Fibroblast of gingiva (primary cell): Measurements from ENCODE around the gene NUMA1.

Experiments used
- DNase-seq: peaks from one replicate; pipeline ENCODE4 v3.0.0-alpha.2; 2011; ENCODE audit warnings: low read depth

NUMA1 gene

DNA sequence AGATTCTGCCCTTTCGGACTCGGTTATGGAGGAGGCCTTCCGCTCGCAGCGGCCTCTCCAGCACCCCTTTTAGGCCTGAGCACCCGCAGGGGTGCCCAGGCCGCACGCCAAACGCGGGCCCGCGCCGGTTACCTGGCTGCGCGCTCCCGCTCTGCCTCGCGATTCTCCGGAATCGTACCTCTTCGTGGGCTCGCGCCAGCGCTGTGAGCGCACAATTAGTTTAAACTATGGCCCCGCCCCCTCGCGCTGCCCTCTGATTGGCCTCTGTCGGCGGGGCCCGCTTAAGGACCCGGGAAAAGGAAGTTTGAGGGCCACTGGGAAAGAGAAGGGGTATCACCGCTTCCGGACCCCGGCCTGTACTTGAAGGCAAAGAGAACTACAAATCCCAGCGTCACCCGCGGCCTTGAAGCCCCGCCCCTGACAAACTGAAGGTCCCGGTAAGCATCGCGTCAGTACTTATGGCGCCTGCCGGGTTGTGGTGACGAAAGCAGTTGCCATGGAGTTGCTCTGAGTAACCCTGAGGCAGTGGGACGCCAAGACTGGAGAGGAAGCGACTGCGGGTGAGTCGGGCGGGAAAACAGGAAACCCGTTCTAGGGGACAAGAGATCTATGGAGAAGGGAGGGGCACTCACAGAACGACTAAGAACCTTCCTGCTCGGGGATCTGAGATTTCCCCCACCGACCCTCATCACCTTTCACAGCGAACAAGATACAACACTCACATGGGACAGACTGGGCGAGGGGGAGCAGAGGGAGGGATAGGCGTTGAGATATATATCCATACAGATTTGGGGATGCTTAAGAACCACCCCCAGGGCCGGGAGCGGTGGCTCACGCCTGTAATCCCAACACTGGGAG is at the start of gene NUMA1, which contains the start of gene LRRC51:
Gene NUMA1 (minus strand): TSS at position 217 of the 858 bp plus-strand sequence. CDS start 44,599 bp downstream, outside the sequence.
Gene LRRC51 (plus strand): TSS at position 525 of the 858 bp plus-strand sequence. CDS start 8,234 bp downstream, outside the sequence.
- peak; percentile 100 for DNase-seq

GRCh38 chr11:72129381-72129780 is 49.0 kb upstream of the NUMA1 start:
- DNase-seq = no peak

DNA sequence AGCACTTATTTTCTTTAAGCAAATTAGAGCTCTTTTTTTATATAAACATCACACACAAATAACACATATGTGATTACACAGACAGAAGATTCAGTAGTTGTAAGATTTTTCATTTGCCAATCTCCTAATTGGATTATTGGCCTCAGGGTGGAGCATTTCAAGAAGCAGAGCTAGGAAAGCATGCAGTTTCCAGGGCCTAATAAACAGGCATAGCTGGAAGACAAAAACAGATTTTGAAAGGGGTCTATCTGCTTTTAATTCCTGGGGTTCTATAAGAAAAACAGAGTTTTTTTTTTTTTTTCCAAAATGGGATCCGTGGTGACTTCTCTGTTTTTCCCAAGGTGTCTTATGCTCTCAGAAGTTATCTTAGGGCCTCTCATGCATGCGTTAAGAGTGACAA is 47.6 kb upstream of the NUMA1 start:
- no peak for DNase-seq

DNA sequence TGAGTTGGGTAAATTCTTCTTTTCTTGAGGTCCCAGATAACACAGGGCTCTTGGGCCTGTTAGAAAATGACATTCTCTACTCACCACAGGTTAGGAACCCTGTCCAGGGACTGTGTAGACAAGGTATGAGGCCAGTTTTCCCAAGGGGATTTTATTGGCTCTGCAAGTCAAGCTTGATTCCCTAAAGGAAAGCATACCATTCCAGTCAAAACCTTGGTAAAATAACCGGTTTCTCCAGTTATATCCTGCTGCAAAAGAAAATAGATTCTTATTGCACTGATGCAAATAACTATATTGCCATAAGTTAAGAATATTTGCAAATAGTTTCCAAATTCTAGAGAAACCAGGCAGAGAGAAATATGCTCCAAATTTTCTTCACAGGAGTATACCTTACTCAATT is 45.6 kb upstream of the NUMA1 start:
- no peak for DNase-seq

DNA sequence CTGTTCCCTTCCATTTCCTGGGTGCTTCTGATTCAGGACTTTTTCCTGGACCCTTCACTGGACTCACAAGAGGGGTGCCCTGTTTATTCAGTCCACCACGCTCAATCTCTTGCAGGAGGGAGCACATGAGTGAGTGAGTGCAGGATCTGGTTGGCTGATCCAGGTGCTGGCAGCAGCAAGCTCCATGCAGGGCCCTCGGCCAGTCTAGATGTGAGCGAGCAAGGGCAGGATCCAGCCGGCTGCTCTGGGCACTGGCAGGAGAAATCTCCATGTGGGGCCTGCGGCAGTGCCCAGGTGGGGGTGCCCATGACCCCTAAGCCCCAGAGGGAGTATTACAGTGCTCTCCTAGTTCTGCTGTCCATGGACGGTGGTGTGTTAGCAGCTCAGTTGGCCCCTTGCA is 43.7 kb upstream of the NUMA1 start:
- DNase-seq = no peak

- no peak for DNase-seq
These were observed 42.8 kb upstream of the NUMA1 start for GRCh38 chr11:72123117-72123653.

GRCh38 chr11:72122607-72123006 is 42.3 kb upstream of the NUMA1 start:
- no peak for DNase-seq

DNA sequence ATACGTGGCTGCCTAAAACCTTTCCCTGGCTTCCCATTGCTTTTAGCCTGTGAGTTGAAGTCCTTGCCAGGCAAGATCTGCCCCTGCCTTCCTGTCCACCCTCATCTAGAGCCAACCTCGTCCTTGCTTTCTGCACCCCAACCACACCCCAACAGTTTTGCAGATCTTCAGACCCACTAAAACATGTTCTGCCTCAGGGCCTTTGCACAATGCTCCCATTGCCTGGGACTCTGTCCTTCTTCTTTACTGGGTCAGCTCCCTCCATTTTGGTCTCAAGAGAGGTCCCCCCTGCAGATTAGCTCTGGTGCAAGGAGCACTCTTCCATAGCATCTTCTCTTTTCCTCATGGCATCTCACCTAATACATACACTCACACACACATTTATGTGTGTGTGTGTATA is 40.6 kb upstream of the NUMA1 start:
- DNase-seq = no peak

DNA sequence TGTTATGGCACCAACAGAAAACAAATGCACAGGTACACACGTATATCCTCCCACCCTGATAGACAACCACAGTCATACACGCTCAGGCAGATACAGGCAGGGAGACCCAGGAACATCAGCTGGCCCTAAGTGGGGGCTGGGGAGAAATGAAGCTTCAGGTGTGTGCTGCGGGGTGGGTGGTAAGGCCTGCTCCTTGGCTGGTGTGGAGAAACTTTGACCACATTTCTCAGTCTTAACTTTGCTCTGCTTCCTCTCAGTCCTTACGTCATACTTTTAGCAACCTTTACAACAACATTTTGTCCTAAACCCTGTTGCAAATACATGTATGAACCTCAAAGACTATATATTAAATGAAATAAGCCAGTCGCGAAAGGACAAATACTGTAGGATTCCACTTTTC is 38.9 kb upstream of the NUMA1 start:
- no peak for DNase-seq

GRCh38 chr11:72116019-72116755 is 35.8 kb upstream of the NUMA1 start:
- no peak for DNase-seq

GRCh38 chr11:72114570-72114969 is 34.2 kb upstream of the NUMA1 start:
- DNase-seq = no peak

DNA sequence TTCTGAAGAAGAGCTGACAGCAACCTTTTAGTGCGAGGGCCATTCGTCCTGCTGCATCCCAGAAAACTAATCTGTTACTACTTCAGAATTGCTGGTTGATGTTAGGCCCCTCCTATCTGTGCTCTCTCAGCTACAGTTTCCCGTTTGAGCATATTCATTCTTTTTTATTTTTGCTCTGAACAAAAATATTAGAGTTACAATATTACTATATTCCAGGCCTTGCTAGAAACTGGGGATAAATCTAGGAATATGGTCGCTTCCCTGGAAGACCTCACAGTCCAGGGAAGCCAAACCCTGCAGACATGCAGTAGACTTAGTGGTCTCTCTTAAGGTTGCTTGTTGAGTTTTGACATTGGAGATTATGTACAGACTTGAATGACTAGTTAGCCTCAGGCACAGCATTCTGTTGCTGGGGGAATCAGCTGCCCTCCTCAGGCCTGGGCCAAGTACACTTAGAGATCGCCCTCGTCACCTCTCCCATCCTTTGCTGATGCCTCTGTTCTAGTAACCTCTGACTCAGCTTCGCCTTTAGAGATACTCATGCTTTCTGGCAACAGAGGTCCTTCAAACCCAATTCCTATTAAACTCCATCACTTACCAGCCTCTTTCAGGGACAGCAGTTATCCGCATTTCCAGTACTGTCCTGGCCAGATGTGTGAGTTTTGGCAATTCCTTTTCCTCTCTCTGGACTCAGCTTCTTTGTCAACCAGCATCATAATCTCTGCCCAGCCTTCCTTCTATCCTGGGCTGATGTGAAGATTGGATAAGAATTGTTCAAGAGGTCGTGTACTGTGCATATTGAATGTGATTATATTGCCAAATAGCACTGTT is 32.9 kb upstream of the NUMA1 start:
- DNase-seq = no peak

GRCh38 chr11:72112143-72112977 is 32.0 kb upstream of the NUMA1 start, which contains the start of gene ANAPC15:
ANAPC15 (minus strand) TSS chr11:72112695; CDS start chr11:72111276, 1,419 bp downstream.
- DNase-seq = peak; percentile 99

DNA sequence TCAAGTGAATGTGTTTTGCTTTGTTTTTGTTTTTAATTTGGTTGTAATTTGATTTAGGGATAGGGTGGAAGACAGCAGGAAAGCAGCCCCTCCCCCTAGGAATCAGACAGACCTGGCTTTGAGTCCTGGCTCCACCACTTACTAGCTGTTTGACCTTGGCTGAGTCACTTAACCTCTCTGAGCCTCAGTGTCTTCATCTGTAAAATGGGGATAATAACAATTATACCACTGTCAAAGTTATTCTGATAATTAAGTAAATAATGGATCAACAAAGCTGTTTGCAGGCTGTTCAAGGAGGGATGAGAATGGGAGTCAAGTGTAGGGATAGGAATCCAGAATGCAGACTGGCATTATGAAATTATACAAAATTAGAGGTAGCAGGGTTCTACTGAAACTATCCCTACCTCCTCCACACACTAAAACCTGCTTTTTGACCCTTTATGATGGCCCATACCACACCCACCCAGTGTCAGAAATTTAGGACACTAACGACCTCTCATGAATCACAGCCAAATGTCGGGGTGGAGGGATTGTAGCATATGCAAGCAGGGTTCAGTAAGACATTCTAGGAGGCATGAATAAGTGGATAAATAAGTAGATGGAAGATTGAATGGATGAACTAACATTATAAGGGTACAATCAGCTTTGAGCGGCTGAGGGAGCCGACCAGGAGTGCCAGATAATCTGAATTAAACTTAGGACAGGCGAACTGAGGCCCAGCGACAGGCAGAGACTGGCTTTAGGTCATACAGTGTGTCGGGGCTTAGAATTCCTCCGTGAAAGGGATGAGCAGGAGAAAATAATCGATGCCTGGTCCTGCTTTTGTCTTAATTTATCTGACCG is 31.2 kb upstream of the NUMA1 start:
- DNase-seq = no peak

DNA sequence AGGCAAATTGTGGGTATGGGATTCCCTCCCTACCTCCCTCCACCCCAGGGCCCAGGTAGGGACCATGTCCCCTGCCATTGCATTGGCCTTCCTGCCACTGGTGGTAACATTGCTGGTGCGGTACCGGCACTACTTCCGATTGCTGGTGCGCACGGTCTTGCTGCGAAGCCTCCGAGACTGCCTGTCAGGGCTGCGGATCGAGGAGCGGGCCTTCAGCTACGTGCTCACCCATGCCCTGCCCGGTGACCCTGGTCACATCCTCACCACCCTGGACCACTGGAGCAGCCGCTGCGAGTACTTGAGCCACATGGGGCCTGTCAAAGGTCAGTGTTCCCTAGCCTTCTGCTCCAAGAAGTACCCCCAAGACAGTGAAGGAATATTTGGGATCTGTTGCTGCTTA is 25.5 kb upstream of the NUMA1 start, which contains the start of gene TOMT:
Gene TOMT (plus strand): TSS at position 37 of the 400 bp plus-strand sequence. CDS start 28 bp downstream, at position 65.
- no peak for DNase-seq

DNA sequence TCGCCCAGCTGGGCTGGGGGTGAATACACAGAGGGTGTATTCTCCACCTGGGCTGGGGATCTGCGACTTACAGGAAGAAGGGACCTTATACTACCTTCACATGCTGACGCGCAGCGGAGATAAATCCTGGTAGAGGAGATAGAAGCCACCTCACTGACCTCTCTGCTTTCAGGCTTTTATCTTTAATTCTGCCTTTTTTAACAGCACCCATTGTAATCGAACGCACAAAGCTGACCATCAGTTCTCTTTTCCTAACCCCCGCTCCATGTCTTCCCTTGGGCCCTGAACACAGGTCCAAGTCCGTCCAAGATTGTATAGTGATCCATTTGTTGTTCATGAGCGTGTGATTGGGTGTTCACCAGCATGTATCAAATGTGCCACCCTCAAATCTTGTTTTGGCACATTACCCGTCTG is 23.4 kb upstream of the NUMA1 start:
- no peak for DNase-seq

DNA sequence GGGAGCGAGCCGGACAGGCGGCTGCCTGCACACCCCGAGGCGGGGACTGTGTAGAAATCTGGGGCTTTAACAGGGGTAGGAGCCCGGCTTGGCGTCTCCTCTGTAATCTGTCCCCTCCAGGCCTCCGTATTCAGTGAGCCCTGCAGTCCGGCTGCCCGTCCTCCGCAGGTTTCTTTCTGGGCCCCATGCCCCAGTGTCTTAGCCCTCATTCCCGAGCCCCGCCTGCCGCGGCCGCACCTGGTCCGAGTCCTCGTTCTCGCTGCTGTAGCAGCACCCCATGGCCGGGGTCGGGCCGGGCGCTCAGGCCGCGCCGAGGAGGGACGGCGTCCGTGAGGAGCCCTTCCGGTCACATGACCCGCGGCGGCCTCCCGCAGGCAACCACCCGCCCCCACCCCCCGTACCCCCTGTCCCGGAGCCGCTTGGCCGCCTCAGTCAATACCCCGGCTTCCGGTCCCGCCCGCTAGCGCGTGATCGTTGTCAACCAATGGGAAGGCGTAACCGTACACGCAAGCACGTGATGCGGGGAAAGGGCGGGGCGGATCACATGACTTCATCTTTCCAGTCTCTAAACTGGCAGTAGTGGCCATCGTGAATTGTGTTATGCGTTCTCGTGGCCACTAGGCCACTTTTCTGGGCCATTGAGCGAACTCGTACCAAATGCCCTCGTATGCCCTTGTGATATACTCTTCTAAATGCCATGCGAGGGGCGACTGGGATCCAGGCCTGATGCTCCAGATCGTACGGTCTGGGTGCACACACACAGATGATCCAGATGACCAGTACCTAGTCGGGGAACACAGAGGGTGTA is 22.8 kb upstream of the NUMA1 start, which contains the start of gene LAMTOR1:
Gene LAMTOR1 (minus strand): TSS at position 352 of the 808 bp plus-strand sequence. CDS start 73 bp downstream, at position 279.
- DNase-seq = peak; percentile 99

- DNase-seq = no peak
These were observed 22.2 kb upstream of the NUMA1 start for GRCh38 chr11:72102631-72102945.

GRCh38 chr11:72102162-72102561 is 21.8 kb upstream of the NUMA1 start:
- no peak for DNase-seq
